ENCODE measurements around the gene METAP2.

DNA sequence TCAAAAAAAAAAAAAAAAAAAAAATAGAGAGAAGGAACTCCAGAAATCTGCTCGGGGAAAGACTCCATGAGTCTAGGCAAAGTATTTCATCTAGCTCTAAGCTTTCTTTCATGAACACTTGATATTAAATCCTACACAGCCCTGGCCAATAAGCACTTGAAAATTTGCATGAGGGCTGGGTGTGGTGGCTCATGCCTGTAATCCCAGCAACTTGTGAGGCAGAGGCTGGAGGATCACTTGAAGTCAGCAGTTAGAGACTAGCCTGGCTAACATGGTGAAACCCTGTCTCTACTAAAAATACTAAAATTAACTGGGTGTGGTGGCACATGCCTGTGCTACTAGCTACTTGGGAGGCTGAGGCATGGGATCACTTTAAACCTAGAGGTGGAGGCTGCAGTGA lies 13.1 kb upstream of the METAP2 start:
- TF ChIP-seq, protein P1, sequence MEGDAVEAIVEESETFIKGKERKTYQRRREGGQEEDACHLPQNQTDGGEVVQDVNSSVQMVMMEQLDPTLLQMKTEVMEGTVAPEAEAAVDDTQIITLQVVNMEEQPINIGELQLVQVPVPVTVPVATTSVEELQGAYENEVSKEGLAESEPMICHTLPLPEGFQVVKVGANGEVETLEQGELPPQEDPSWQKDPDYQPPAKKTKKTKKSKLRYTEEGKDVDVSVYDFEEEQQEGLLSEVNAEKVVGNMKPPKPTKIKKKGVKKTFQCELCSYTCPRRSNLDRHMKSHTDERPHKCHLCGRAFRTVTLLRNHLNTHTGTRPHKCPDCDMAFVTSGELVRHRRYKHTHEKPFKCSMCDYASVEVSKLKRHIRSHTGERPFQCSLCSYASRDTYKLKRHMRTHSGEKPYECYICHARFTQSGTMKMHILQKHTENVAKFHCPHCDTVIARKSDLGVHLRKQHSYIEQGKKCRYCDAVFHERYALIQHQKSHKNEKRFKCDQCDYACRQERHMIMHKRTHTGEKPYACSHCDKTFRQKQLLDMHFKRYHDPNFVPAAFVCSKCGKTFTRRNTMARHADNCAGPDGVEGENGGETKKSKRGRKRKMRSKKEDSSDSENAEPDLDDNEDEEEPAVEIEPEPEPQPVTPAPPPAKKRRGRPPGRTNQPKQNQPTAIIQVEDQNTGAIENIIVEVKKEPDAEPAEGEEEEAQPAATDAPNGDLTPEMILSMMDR (IDR thresholded peaks at IDR 0.05): no peak
- TF ChIP-seq EP300 (IDR thresholded peaks at IDR 0.05; ENCODE audit: borderline replicate concordance in 1 of 2, low read depth in 1 of 2, low read length in 1 of 2): no peak
- TF ChIP-seq RAD21 (IDR thresholded peaks at IDR 0.05; ENCODE audit: low read length): no peak
- no peak for TF ChIP-seq JUND (IDR thresholded peaks at IDR 0.05)

All from SK-N-SH (cell line).